Prostate gland (tissue), 2 donors: ENCODE results near the gene RALA. TPM values are rescaled to one million over a fixed set of nuclear protein-coding genes. Genes with fewer than 3 reads are reported as not detected.

ENCODE experiments used
- DNase-seq: peaks from one replicate; pipeline ENCODE4 v3.0.0-alpha.2; 2019; ENCODE audit warnings: low spot score
- H3K27ac ChIP-seq, 2 donors: fragments of 200-600 bp; sonication (generic); 2 replicates each; pipeline ENCODE4 v1.5.1; 2017 to 2019
- H3K27me3 ChIP-seq: fragments of 200-600 bp; sonication (generic); replicated peaks from 2 replicates; pipeline ENCODE4 v1.5.1; 2019; ENCODE audit not compliant: insufficient read depth
- H3K36me3 ChIP-seq, 2 donors: fragments of 200-600 bp; sonication (generic); 1 replicate in 1 of 2; 2 replicates in 1 of 2; pipeline versions ENCODE4 v1.5.1 to v1.8.1; 2017 to 2019
- H3K4me1 ChIP-seq: fragments of 200-600 bp; sonication (generic); replicated peaks from 2 replicates; pipeline ENCODE4 v1.5.1; 2019
- H3K4me3 ChIP-seq, 2 donors: fragments of 200-600 bp; sonication (generic); 2 replicates each; pipeline ENCODE4 v1.5.1; 2017 to 2019
- H3K9me3 ChIP-seq: fragments of 200-600 bp; sonication (generic); 2 replicates; pipeline ENCODE4 v1.5.1; 2017
- CTCF ChIP-seq, 4 experiments: fragments of 200-600 bp in 2 of 4; fragments of 450-650 bp in 2 of 4; sonication (generic) in 2 of 4; IDR thresholded peaks; 1 replicate in 3 of 4; 2 replicates in 1 of 4; pipeline ENCODE4 v1.5.1; 2016 to 2019; ENCODE audit warnings: antibody characterized with exemption in 4 of 4, mild to moderate bottlenecking in 2 of 4, moderate library complexity in 2 of 4
- POLR2A ChIP-seq: fragments of 450-650 bp; IDR thresholded peaks from one replicate; pipeline ENCODE4 v1.6.1; 2016; ENCODE audit warnings: antibody characterized with exemption, mild to moderate bottlenecking
- POLR2AphosphoS5 ChIP-seq: sonication (generic); formaldehyde crosslinking; IDR thresholded peaks from one replicate; pipeline ENCODE4 v1.6.1; 2017; ENCODE audit warnings: antibody characterized with exemption
- WGBS: methylation state at CpG from one replicate; pipeline ENCODE4 v1.1.5; 2018; 5-methylcytosine and 5-hydroxymethylcytosine counted together
- intact Hi-C: fragments of 100-400 bp; cut with DNase I; formaldehyde crosslinking; loops from one replicate; pipeline ENCODE4 v1.14.2; 2022
- total RNA-seq, 2 donors: library from RNA; depleted of rRNA; stranded (reverse); fragments of >200 nt; gene quantifications; one replicate each; pipeline ENCODE4 v1.1.0, GENCODE V29; 2016

RALA gene
- total RNA-seq, 2 donors from 2014 or later = 11.9 to 14.7 TPM

DNA sequence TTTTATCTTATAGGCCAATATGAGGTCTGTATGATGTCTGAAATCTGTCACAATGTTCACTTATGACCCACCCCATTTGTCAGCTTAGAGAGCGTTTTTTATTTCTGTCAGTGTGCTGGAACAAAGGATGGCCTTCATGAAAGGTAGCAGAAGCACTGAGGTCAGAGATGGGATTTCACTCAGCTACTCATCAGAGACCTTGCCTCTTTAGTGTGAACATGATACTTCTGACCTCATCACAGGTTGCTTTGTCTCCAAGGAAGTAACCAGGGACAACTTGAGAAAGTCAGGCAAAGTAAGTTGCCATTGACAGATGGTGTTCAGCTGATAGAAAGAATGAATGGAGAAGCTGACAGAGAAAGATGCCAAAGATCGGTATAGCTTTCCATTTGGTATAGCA is 40.8 kb upstream of the RALA start:
- DNase-seq = no peak
- no peaks in the 10 kb centered on the region for H3K4me1 ChIP-seq
- no peak overlapping the region for H3K4me3 ChIP-seq
- no peaks in the 10 kb centered on the region for H3K27me3 ChIP-seq
- no peak overlapping the region for H3K27ac ChIP-seq
- H3K36me3 ChIP-seq = no peaks in the 10 kb centered on the region
- intact Hi-C loops = no loop called here
- WGBS = 86% methylated on average over 2 of the region's 2 CpGs
- TF ChIP-seq POLR2A (no peak), POLR2AphosphoS5 (no peak), CTCF (IDR thresholded peaks at IDR 0.05) (no peak)
- no peaks in the 10 kb centered on the region for H3K9me3 ChIP-seq

GRCh38 chr7:39583539-39583938 is 39.8 kb upstream of the RALA start:
- TF ChIP-seq POLR2AphosphoS5 = no peak
- TF ChIP-seq CTCF (IDR thresholded peaks at IDR 0.05) = no peak
- TF ChIP-seq POLR2A = no peak
- DNase-seq = no peak
- Histone ChIP-seq H3K9me3 (no peaks in the 10 kb centered on the region), H3K36me3 (no peaks in the 10 kb centered on the region), H3K4me1 (no peaks in the 10 kb centered on the region), H3K27me3 (no peaks in the 10 kb centered on the region), H3K27ac (no peak overlapping the region), H3K4me3 (no peak overlapping the region)
- intact Hi-C loops = loop anchor here (1.0 kb wide), 1 partner anchor 162 kb away; no protein-coding TSS in a partner anchor
- WGBS = 68% methylated on average over 2 of the region's 2 CpGs

DNA sequence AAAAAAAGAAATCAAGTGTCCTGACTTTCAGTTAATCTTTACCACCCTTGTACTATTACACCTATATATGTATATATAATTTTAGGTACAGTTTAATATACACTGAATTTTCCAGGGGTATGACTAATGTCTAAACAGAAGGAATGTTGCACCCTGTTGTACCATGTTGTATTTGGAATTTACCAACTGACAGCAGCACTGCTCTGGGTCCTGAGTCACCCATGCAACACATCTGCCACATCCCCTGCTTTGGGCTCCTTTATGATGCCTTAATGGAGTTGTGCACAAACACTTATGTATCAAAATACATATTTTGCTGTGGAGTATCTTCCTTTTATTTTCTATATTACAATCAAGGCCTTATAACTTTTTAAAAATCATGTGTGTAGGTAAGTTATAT is 36.0 kb upstream of the RALA start:
- H3K4me1 ChIP-seq = no peaks in the 10 kb centered on the region
- TF ChIP-seq POLR2A = no peak
- TF ChIP-seq POLR2AphosphoS5 = no peak
- DNase-seq = no peak
- intact Hi-C loops = no loop called here
- H3K9me3 ChIP-seq = no peaks in the 10 kb centered on the region
- no peak overlapping the region for H3K27ac ChIP-seq
- H3K36me3 ChIP-seq = no peaks in the 10 kb centered on the region
- no peaks in the 10 kb centered on the region for H3K27me3 ChIP-seq
- no peak overlapping the region for H3K4me3 ChIP-seq

- intact Hi-C loops = no loop called here
- 62% methylated on average over 5 of the region's 5 CpGs for WGBS
Measured at GRCh38 chr7:39588416-39588815, 35.0 kb upstream of the RALA start.

GRCh38 chr7:39589323-39590111 is 33.9 kb upstream of the RALA start:
- intact Hi-C loops = no loop called here
- WGBS = 59% methylated on average over 7 of the region's 7 CpGs
- Histone ChIP-seq H3K9me3 (no peaks in the 10 kb centered on the region), H3K36me3 (no peaks in the 10 kb centered on the region), H3K27ac (no peak overlapping the region), H3K27me3 (no peaks in the 10 kb centered on the region), H3K4me3 (no peak overlapping the region), H3K4me1 (no peaks in the 10 kb centered on the region)
- no peak for TF ChIP-seq POLR2AphosphoS5
- no peak for TF ChIP-seq POLR2A
- no peak for TF ChIP-seq CTCF (IDR thresholded peaks at IDR 0.05)
- no peak for DNase-seq

More at GRCh38 chr7:39588416-39588815, 35.0 kb upstream of the RALA start:
- Histone ChIP-seq H3K27ac (no peak overlapping the region), H3K36me3 (no peaks in the 10 kb centered on the region), H3K27me3 (no peaks in the 10 kb centered on the region), H3K9me3 (no peaks in the 10 kb centered on the region), H3K4me3 (no peak overlapping the region), H3K4me1 (no peaks in the 10 kb centered on the region)
- TF ChIP-seq CTCF (IDR thresholded peaks at IDR 0.05) = no peak
- no peak for TF ChIP-seq POLR2A
- no peak for TF ChIP-seq POLR2AphosphoS5
- DNase-seq = no peak
